ENCODE results near the gene RUFY1.
"Not testable (repeated sequence)": the region's sequence is repeated elsewhere in the genome, so short reads cannot be mapped to it uniquely, and the experiment has no call there.

DNA sequence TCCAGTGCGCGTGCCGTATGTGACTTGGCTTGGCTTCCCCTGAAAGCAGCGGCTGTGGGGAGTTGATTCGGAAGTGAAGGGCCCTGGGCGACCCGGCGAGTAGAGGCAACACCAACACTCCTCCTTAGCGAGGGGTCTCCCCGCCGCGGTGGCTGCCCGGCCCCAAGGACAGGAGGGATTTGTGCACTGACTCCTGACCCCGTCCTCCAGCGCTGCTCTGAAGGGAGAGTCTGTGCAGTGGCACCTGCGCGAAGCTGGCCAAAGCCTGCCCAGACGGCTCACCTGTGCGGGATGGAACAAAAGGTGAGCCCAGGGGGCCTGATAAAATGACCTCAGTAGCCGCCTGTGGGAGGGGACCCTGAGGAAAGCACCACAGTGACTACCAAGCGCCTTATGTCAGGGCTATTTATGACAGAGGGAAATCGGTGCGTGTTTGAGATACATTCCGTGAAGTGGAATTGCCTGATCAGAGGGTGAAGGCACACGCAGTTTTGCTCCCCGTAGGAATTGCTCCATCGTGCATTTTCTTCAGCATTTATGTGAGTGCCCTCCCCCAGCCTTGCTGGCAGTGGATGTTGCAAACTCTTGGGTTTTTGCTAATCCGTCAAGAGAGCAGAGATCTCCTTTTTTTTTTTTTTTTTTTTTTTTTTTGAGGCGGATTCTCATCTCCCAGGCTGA lies 108.0 kb downstream of the RUFY1 start:
- TF ChIP-seq POLR2AphosphoS5 (IDR thresholded peaks at IDR 0.05; ENCODE audit: borderline replicate concordance, low read depth, low read length); EZH2 (IDR thresholded peaks at IDR 0.05); FOXP2 (optimal IDR thresholded peaks at IDR 0.05; ENCODE audit: control extremely low read depth, extremely low read length, insufficient read depth): not testable (repeated sequence)

Data from SK-N-MC (cell line).